IMR-90 (cell line): ENCODE data around the gene LAMP5. TPM values are rescaled to one million over a fixed set of nuclear protein-coding genes. Genes with fewer than 3 reads are reported as not detected.

Experiments used
- ATAC-seq: fragments of 200-7000 bp; cut with Tn5 transposase; 2 replicates; pipeline ENCODE4 v1.9.1; 2020; ENCODE audit warnings: low read depth, mild to moderate bottlenecking, moderate library complexity
- BruUV-seq: library from RNA; stranded (reverse); fragments of 400-500 nt; replicated peaks from 2 replicates; lab custom pipeline; 2021; lab: Mats Ljungman, UMichigan
- CTCF ChIA-PET: fragments of 300-600 bp; formaldehyde crosslinking; extraction: SDS; loops from one replicate; lab custom pipeline; 2021; ENCODE audit warnings: antibody characterized with exemption; lab: Yijun Ruan, JAX
- POLR2A ChIA-PET: fragments of 300-600 bp; sonication (Branson Sonifier 250); formaldehyde crosslinking; loops from one replicate; lab custom pipeline; 2022; ENCODE audit warnings: antibody characterized with exemption; ENCODE audit not compliant: unreplicated experiment; lab: Charles Lee
- DNase-seq: peaks from one replicate; pipeline ENCODE4 v3.0.0; 2013
- H2AFZ ChIP-seq: replicated peaks from 2 replicates; pipeline ENCODE3; 2013; ENCODE audit warnings: low read length, mild to moderate bottlenecking; ENCODE audit not compliant: poor library complexity
- H2AK5ac ChIP-seq: 2 replicates; pipeline ENCODE4 v1.6.1; 2013; ENCODE audit warnings: low read depth, low read length, inconsistent platforms
- H2AK9ac ChIP-seq: replicated peaks from 2 replicates; pipeline ENCODE3; 2013; ENCODE audit warnings: mild to moderate bottlenecking, low read depth, low read length, moderate library complexity; ENCODE audit not compliant: poor library complexity
- H2BK120ac ChIP-seq: 2 replicates; pipeline ENCODE4 v1.6.1; 2013; ENCODE audit warnings: low read depth, low read length, inconsistent platforms
- H2BK15ac ChIP-seq: 3 replicates; pipeline ENCODE4 v1.6.1; 2013; ENCODE audit warnings: low read depth, low read length, inconsistent platforms
- H2BK20ac ChIP-seq: 2 replicates; pipeline ENCODE4 v1.6.1; 2013; ENCODE audit warnings: low read depth, mild to moderate bottlenecking, inconsistent platforms, low read length, moderate library complexity
- H2BK5ac ChIP-seq: 2 replicates; pipeline ENCODE4 v1.6.1; 2013; ENCODE audit warnings: mild to moderate bottlenecking, low read depth, low read length, inconsistent platforms; ENCODE audit not compliant: poor library complexity, severe bottlenecking
- H3K14ac ChIP-seq: replicated peaks from 2 replicates; pipeline ENCODE4 v1.6.1; 2013; ENCODE audit warnings: low read depth, low read length, inconsistent platforms
- H3K18ac ChIP-seq: 2 replicates; pipeline ENCODE4 v1.6.1; 2013; ENCODE audit warnings: low read depth, low read length, control low read depth
- H3K23ac ChIP-seq: 2 replicates; pipeline ENCODE4 v1.6.1; 2013; ENCODE audit warnings: low read depth, low read length, inconsistent platforms
- H3K27ac ChIP-seq: 2 replicates; pipeline ENCODE4 v1.5.1; 2013; ENCODE audit warnings: mild to moderate bottlenecking, control low read depth, low read length; ENCODE audit not compliant: insufficient read depth
- H3K27me3 ChIP-seq: 2 replicates; pipeline ENCODE4 v1.6.1; 2013; ENCODE audit warnings: low read length; ENCODE audit not compliant: control insufficient read depth, insufficient read depth
- H3K36me3 ChIP-seq: 2 replicates; pipeline ENCODE4 v1.6.1; 2013; ENCODE audit warnings: low read length, mixed read lengths; ENCODE audit not compliant: control insufficient read depth, insufficient read depth
- H3K4ac ChIP-seq: 2 replicates; pipeline ENCODE4 v1.6.1; 2013; ENCODE audit warnings: low read depth, low read length, inconsistent platforms
- H3K4me1 ChIP-seq: 2 replicates; pipeline ENCODE4 v1.6.1; 2013; ENCODE audit warnings: low read length, mixed read lengths; ENCODE audit not compliant: control insufficient read depth, insufficient read depth
- H3K4me2 ChIP-seq: 2 replicates; pipeline ENCODE4 v1.6.1; 2013; ENCODE audit warnings: low read depth, mild to moderate bottlenecking, control low read depth, low read length, moderate library complexity
- H3K4me3 ChIP-seq: 2 replicates; pipeline ENCODE4 v1.5.1; 2013; ENCODE audit warnings: low read depth, mild to moderate bottlenecking, control low read depth, low read length, moderate library complexity; ENCODE audit not compliant: insufficient read depth
- H3K56ac ChIP-seq: 2 replicates; pipeline ENCODE4 v1.6.1; 2013; ENCODE audit warnings: low read length, inconsistent platforms; ENCODE audit not compliant: insufficient read depth; ENCODE audit errors: extremely low read depth
- H3K79me1 ChIP-seq, 2 experiments: 2 replicates each; pipeline ENCODE4 v1.6.1; 2013; ENCODE audit warnings: low read length in 2 of 2, inconsistent platforms in 1 of 2, low read depth in 1 of 2
- H3K9ac ChIP-seq: 2 replicates; pipeline ENCODE4 v1.6.1; 2013; ENCODE audit warnings: low read depth, low read length, control low read depth
- H3K9me1 ChIP-seq: 2 replicates; pipeline ENCODE4 v1.6.1; 2013; ENCODE audit warnings: low read length, inconsistent platforms; ENCODE audit not compliant: insufficient read depth
- H3K9me3 ChIP-seq: 2 replicates; pipeline ENCODE4 v1.6.1; 2013; ENCODE audit warnings: low read length; ENCODE audit not compliant: control insufficient read depth, insufficient read depth
- H4K20me1 ChIP-seq: 2 replicates; pipeline ENCODE4 v1.6.1; 2013; ENCODE audit warnings: low read length, inconsistent platforms; ENCODE audit not compliant: insufficient read depth
- H4K5ac ChIP-seq: 2 replicates; pipeline ENCODE4 v1.6.1; 2013; ENCODE audit warnings: mild to moderate bottlenecking, low read depth, low read length, control low read depth
- H4K8ac ChIP-seq, 2 experiments: 2 replicates each; pipeline ENCODE4 v1.6.1; 2013; ENCODE audit warnings: low read depth in 2 of 2, low read length in 2 of 2, control low read depth in 1 of 2, inconsistent platforms in 1 of 2
- H4K91ac ChIP-seq: 2 replicates; pipeline ENCODE4 v1.6.1; 2013; ENCODE audit warnings: low read depth, low read length, inconsistent platforms; ENCODE audit not compliant: insufficient read depth
- BHLHE40 ChIP-seq: fragments of 150-350 bp; IDR thresholded peaks from 2 replicates; pipeline ENCODE4 v1.6.1; 2016; ENCODE audit warnings: mild to moderate bottlenecking, low read depth, low read length
- CEBPB ChIP-seq: IDR thresholded peaks from 2 replicates; pipeline ENCODE4 v1.6.1; 2012; ENCODE audit warnings: low read depth, low read length, improper control_type of control experiment
- CHD1 ChIP-seq: IDR thresholded peaks from 2 replicates; pipeline ENCODE4 v1.6.1; 2012; ENCODE audit warnings: low read depth, low read length, improper control_type of control experiment
- FOS ChIP-seq: fragments of 150-350 bp; IDR thresholded peaks from 2 replicates; pipeline ENCODE4 v1.6.1; 2016; ENCODE audit warnings: low read depth, low read length
- MAFK ChIP-seq: IDR thresholded peaks from 2 replicates; pipeline ENCODE4 v1.6.1; 2012; ENCODE audit warnings: low read depth, low read length, improper control_type of control experiment
- MAZ ChIP-seq: IDR thresholded peaks from 2 replicates; pipeline ENCODE4 v1.6.1; 2012; ENCODE audit warnings: low read depth, mild to moderate bottlenecking, low read length, improper control_type of control experiment, moderate library complexity, borderline replicate concordance
- MXI1 ChIP-seq: IDR thresholded peaks from 2 replicates; pipeline ENCODE4 v1.6.1; 2012; ENCODE audit warnings: low read depth, mild to moderate bottlenecking, low read length, moderate library complexity, borderline replicate concordance
- NFE2L2 ChIP-seq: fragments of 150-350 bp; IDR thresholded peaks from 2 replicates; pipeline ENCODE4 v1.6.1; 2016; ENCODE audit warnings: low read depth, mild to moderate bottlenecking, low read length
- POLR2A ChIP-seq: IDR thresholded peaks from 2 replicates; pipeline ENCODE4 v1.6.1; 2012; ENCODE audit warnings: mild to moderate bottlenecking, low read depth, low read length
- RAD21 ChIP-seq: IDR thresholded peaks from 2 replicates; pipeline ENCODE4 v1.6.1; 2012; ENCODE audit warnings: low read length, improper control_type of control experiment
- RCOR1 ChIP-seq: IDR thresholded peaks from 2 replicates; pipeline ENCODE4 v1.6.1; 2012; ENCODE audit warnings: mild to moderate bottlenecking, low read length, improper control_type of control experiment; ENCODE audit not compliant: insufficient replicate concordance
- RFX5 ChIP-seq: IDR thresholded peaks from 2 replicates; pipeline ENCODE4 v1.8.0; 2012; ENCODE audit warnings: low read depth, mild to moderate bottlenecking, low read length, moderate library complexity
- SMC3 ChIP-seq: fragments of 150-350 bp; IDR thresholded peaks from 2 replicates; pipeline ENCODE4 v1.6.1; 2016; ENCODE audit warnings: low read depth, mild to moderate bottlenecking, antibody characterized with exemption, low read length, moderate library complexity
- WGBS, 2 experiments: methylation state at CpG; one replicate each; pipeline versions ENCODE4 v1.1.5 to v1.1.7; 2013; ENCODE audit warnings: missing lambda C conversion rate in 2 of 2; ENCODE audit not compliant: insufficient read length in 1 of 2; ENCODE audit errors: extremely low coverage in 2 of 2; 5-methylcytosine and 5-hydroxymethylcytosine counted together
- dilution Hi-C: fragments of 300-500 bp; cut with HindIII; formaldehyde crosslinking; loops from one replicate; pipeline ENCODE4 v1.14.3; 2018; ENCODE audit warnings: low sequenced_read_pairs; ENCODE audit not compliant: unreplicated experiment
- in situ Hi-C: fragments of 300-500 bp; cut with MboI; formaldehyde crosslinking; loops from 3 replicates; pipeline ENCODE4 v1.14.3; 2019; ENCODE audit warnings: low sequenced_read_pairs, inconsistent platforms, mixed read lengths
- intact Hi-C: fragments of 100-400 bp; cut with micrococcal nuclease; formaldehyde crosslinking; loops from 2 replicates; pipeline ENCODE4 v1.10.0; 2022
- polyA plus RNA-seq, 3 experiments: library from polyadenylated mRNA; depleted of rRNA; stranded (reverse); fragments of >200 nt; gene quantifications; 2 replicates each; pipeline ENCODE4 v1.2.3, GENCODE V29; 2012; ENCODE audit warnings: low replicate concordance in 1 of 3
- total RNA-seq: library from RNA; depleted of rRNA; stranded (reverse); fragments of >200 nt; gene quantifications from 2 replicates; pipeline ENCODE4 v1.2.3, GENCODE V29; 2012
- TF ChIP-seq, protein P1 (sequence below): fragments of 150-350 bp; IDR thresholded peaks from 2 replicates; pipeline ENCODE4 v1.6.1; 2016; ENCODE audit warnings: low read depth, mild to moderate bottlenecking, low read length, moderate library complexity, borderline replicate concordance
- TF ChIP-seq, protein P2 (sequence below): fragments of 150-350 bp; IDR thresholded peaks from 2 replicates; pipeline ENCODE4 v1.6.1; 2017; ENCODE audit warnings: mild to moderate bottlenecking, antibody characterized with exemption, low read length, low read depth
- TF ChIP-seq, protein P3 (sequence below): conservative IDR thresholded peaks from 2 replicates; pipeline ENCODE4 v1.5.1; 2012; ENCODE audit warnings: mild to moderate bottlenecking, low read depth, low read length, improper control_type of control experiment

The LAMP5 gene
- total and polyA plus RNA-seq, 2 of the 4 experiments (the other 2 are of a cell fraction) = not detected

DNA sequence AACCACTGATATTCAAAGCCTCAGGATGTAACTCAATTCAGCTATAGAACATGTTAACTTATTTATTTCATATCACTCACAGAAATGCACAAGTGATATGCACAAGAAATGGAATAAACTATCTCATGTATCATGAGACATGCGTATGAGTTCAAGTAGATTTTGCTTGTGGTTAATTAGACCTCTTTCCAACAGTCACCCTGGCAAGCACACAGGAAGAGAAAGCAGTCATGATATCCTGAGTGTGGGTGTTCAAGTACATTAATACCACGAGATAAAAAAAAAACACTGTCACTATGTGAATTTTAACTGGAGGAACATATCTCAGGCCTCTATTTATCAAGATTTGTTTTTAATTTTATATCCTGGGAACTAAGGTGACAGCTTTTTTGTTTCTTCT is 64.2 kb downstream of the LAMP5 start:
- H3K23ac ChIP-seq = no peak overlapping the region
- no peak overlapping the region for H3K4me2 ChIP-seq
- no peak overlapping the region for H2BK20ac ChIP-seq
- H3K4ac ChIP-seq = no peak overlapping the region
- no TSS peak for BruUV-seq
- no peak overlapping the region for H2AFZ ChIP-seq
- no peak overlapping the region for H2BK120ac ChIP-seq
- DNase-seq = no peak
- no peak overlapping the region for H4K91ac ChIP-seq
- H2BK5ac ChIP-seq = no peak overlapping the region
- in situ Hi-C loops (no loop called here), dilution Hi-C loops (no loop called here), intact Hi-C loops (no loop called here)
- H4K5ac ChIP-seq = no peak overlapping the region
- H3K36me3 ChIP-seq = no peaks in the 10 kb centered on the region
- H2AK9ac ChIP-seq = no peak overlapping the region
- no peak overlapping the region for H2AK5ac ChIP-seq
- no peak overlapping the region for H4K8ac ChIP-seq
- no peaks in the 10 kb centered on the region for H3K9me1 ChIP-seq
- no peaks in the 10 kb centered on the region for H4K20me1 ChIP-seq
- peaks cover 13% of the 10 kb centered on the region for H3K27me3 ChIP-seq
- H3K27ac ChIP-seq = no peak overlapping the region
- WGBS, 2 experiments = no CpG with 5 or more reads among the region's 2 CpGs
- ATAC-seq = no peak
- H3K56ac ChIP-seq = no peak overlapping the region
- TF ChIP-seq RAD21 (no peak), BHLHE40 (no peak), NFE2L2 (no peak), MAZ (no peak), CEBPB (no peak), RFX5 (no peak), MAFK (no peak), MXI1 (no peak), RCOR1 (no peak), CHD1 (no peak), SMC3 (no peak), FOS (no peak), POLR2A (no peak)
- TF ChIP-seq, protein P1, sequence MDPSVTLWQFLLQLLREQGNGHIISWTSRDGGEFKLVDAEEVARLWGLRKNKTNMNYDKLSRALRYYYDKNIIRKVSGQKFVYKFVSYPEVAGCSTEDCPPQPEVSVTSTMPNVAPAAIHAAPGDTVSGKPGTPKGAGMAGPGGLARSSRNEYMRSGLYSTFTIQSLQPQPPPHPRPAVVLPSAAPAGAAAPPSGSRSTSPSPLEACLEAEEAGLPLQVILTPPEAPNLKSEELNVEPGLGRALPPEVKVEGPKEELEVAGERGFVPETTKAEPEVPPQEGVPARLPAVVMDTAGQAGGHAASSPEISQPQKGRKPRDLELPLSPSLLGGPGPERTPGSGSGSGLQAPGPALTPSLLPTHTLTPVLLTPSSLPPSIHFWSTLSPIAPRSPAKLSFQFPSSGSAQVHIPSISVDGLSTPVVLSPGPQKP = no peak
- TF ChIP-seq, protein P2, sequence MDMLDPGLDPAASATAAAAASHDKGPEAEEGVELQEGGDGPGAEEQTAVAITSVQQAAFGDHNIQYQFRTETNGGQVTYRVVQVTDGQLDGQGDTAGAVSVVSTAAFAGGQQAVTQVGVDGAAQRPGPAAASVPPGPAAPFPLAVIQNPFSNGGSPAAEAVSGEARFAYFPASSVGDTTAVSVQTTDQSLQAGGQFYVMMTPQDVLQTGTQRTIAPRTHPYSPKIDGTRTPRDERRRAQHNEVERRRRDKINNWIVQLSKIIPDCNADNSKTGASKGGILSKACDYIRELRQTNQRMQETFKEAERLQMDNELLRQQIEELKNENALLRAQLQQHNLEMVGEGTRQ = no peak
- TF ChIP-seq, protein P3, sequence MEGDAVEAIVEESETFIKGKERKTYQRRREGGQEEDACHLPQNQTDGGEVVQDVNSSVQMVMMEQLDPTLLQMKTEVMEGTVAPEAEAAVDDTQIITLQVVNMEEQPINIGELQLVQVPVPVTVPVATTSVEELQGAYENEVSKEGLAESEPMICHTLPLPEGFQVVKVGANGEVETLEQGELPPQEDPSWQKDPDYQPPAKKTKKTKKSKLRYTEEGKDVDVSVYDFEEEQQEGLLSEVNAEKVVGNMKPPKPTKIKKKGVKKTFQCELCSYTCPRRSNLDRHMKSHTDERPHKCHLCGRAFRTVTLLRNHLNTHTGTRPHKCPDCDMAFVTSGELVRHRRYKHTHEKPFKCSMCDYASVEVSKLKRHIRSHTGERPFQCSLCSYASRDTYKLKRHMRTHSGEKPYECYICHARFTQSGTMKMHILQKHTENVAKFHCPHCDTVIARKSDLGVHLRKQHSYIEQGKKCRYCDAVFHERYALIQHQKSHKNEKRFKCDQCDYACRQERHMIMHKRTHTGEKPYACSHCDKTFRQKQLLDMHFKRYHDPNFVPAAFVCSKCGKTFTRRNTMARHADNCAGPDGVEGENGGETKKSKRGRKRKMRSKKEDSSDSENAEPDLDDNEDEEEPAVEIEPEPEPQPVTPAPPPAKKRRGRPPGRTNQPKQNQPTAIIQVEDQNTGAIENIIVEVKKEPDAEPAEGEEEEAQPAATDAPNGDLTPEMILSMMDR = no peak
- no peaks in the 10 kb centered on the region for H3K9me3 ChIP-seq
- no peak overlapping the region for H3K9ac ChIP-seq
- no peak overlapping the region for H3K14ac ChIP-seq
- H3K79me1 ChIP-seq = no peaks in the 10 kb centered on the region
- no peak overlapping the region for H3K18ac ChIP-seq
- H3K4me1 ChIP-seq = no peaks in the 10 kb centered on the region
- POLR2A ChIA-PET = no interaction called here
- CTCF ChIA-PET = interaction anchor here (0.6 to 1.1 kb wide), 2 partner anchors 20 to 547 kb away, joined by 4 to 5 read pairs; no protein-coding TSS in a partner anchor
- H3K4me3 ChIP-seq = no peak overlapping the region
- no peak overlapping the region for H2BK15ac ChIP-seq
